HG03460 (cell line): ENCODE data around the gene LILRB1.
"Not testable (repeated sequence)": the region's sequence is repeated elsewhere in the genome, so short reads cannot be mapped to it uniquely, and the experiment has no call there.

Source experiments
- ATAC-seq: cut with Tn5 transposase; IDR thresholded peaks from one replicate; pipeline ENCODE4 v1.9.1; 2021; ENCODE audit not compliant: unreplicated experiment

LILRB1 gene

GRCh38 chr19:54624934-54625730, 5.2 kb upstream of the LILRB1 start:
- not testable (repeated sequence) for ATAC-seq

GRCh38 chr19:54626757-54627156, 3.5 kb upstream of the LILRB1 start:
- ATAC-seq: no peak

- ATAC-seq: not testable (repeated sequence)
Observed at GRCh38 chr19:54627912-54628311, 2.4 kb upstream of the LILRB1 start.

- no peak for ATAC-seq
Observed at GRCh38 chr19:54630782-54631181, 498 bp downstream of the LILRB1 start.

GRCh38 chr19:54631489-54632337, 1.4 kb downstream of the LILRB1 start:
- ATAC-seq: not testable (repeated sequence)

GRCh38 chr19:54632517-54632916, 2.2 kb downstream of the LILRB1 start:
- not testable (repeated sequence) for ATAC-seq

- no peak for ATAC-seq
Observed at GRCh38 chr19:54633401-54633800, 3.1 kb downstream of the LILRB1 start.

- not testable (repeated sequence) for ATAC-seq
Observed at GRCh38 chr19:54636081-54636480, 5.8 kb downstream of the LILRB1 start.

- no peak for ATAC-seq
Observed at GRCh38 chr19:54638683-54639082, 8.4 kb downstream of the LILRB1 start.

GRCh38 chr19:54642953-54643352, 12.7 kb downstream of the LILRB1 start:
- ATAC-seq: not testable (repeated sequence)

- ATAC-seq: not testable (repeated sequence)
Observed at GRCh38 chr19:54643583-54643982, 13.3 kb downstream of the LILRB1 start.

GRCh38 chr19:54644056-54644455, 13.8 kb downstream of the LILRB1 start:
- no peak for ATAC-seq

GRCh38 chr19:54646331-54646841, 16.1 kb downstream of the LILRB1 start:
- ATAC-seq: no peak

GRCh38 chr19:54648129-54648528, 17.8 kb downstream of the LILRB1 start:
- ATAC-seq: no peak

- ATAC-seq: no peak
Observed at GRCh38 chr19:54650108-54650655, 19.9 kb downstream of the LILRB1 start.

GRCh38 chr19:54653181-54653809, 23.0 kb downstream of the LILRB1 start:
- ATAC-seq: no peak

GRCh38 chr19:54654447-54655321, 24.4 kb downstream of the LILRB1 start:
- ATAC-seq: no peak

- no peak for ATAC-seq
Observed at GRCh38 chr19:54659300-54659699, 29.0 kb downstream of the LILRB1 start.

GRCh38 chr19:54660306-54660705, 30.0 kb downstream of the LILRB1 start:
- no peak for ATAC-seq

GRCh38 chr19:54660964-54661363, 30.7 kb downstream of the LILRB1 start:
- no peak for ATAC-seq
